K562 (cell line): ENCODE data around the gene ARRDC5. TPM values are rescaled to one million over a fixed set of nuclear protein-coding genes. Genes with fewer than 3 reads are reported as not detected.

Experiments
- ATF1 ChIP-seq, 2 experiments: fragments of 450-650 bp in 1 of 2; IDR thresholded peaks; 2 replicates each; pipeline ENCODE4 v1.6.1; 2016; ENCODE audit warnings: missing compliant biosample characterization in 1 of 2, missing genetic modification characterization in 1 of 2
- CBFA2T3 ChIP-seq: fragments of 450-650 bp; IDR thresholded peaks from 2 replicates; pipeline ENCODE4 v1.6.1; 2017
- DACH1 ChIP-seq: fragments of 450-650 bp; IDR thresholded peaks from 2 replicates; pipeline ENCODE4 v1.6.1; 2018; ENCODE audit not compliant: partially characterized antibody
- ETV1 ChIP-seq: fragments of 450-650 bp; conservative IDR thresholded peaks from 2 replicates; pipeline ENCODE4 v1.6.1; 2016; ENCODE audit warnings: missing genetic modification characterization, control low read depth, low read depth, missing compliant biosample characterization
- MLLT1 ChIP-seq, 2 experiments: fragments of 450-650 bp; IDR thresholded peaks; 2 replicates each; pipeline ENCODE4 v1.6.1; 2016
- MTA3 ChIP-seq: fragments of 450-650 bp; formaldehyde crosslinking; IDR thresholded peaks from 2 replicates; pipeline ENCODE4 v1.6.1; 2017; ENCODE audit warnings: mild to moderate bottlenecking, borderline replicate concordance
- NEUROD1 ChIP-seq: fragments of 150-350 bp; IDR thresholded peaks from 2 replicates; pipeline ENCODE4 v1.6.1; 2014; ENCODE audit warnings: borderline replicate concordance, low read length, low read depth; ENCODE audit not compliant: partially characterized antibody
- PBX2 ChIP-seq, 2 experiments: IDR thresholded peaks in 1 of 2; conservative IDR thresholded peaks in 1 of 2; 2 replicates each; pipeline ENCODE4 v1.6.1; 2016; ENCODE audit warnings: low read depth in 2 of 2, mild to moderate bottlenecking in 1 of 2, missing compliant biosample characterization in 1 of 2, missing genetic modification characterization in 1 of 2, moderate library complexity in 1 of 2
- SMARCC2 ChIP-seq: fragments of 450-650 bp; IDR thresholded peaks from 2 replicates; pipeline ENCODE4 v1.6.1; 2017; ENCODE audit warnings: antibody characterized with exemption, moderate library complexity, mild to moderate bottlenecking, low read depth
- polyA plus RNA-seq, 8 experiments: library from polyadenylated mRNA; depleted of rRNA in 4 of 8; stranded (reverse) in 5 of 8; unstranded in 3 of 8; fragments of >200 nt; fragmentation: Nextera tagmentation in 2 of 8; fragmentation: Illumina TruSeq in 1 of 8; extraction: Ambion mirVana in 2 of 8; extraction: Trizol in 1 of 8; gene quantifications; 2 replicates each; pipeline versions ENCODE4 v1.2.1 to v1.2.3, GENCODE V29; 2011 to 2014; ENCODE audit warnings: inconsistent platforms in 1 of 8, missing spikeins in 1 of 8
- total RNA-seq, 7 experiments: library from RNA; depleted of rRNA in 6 of 7; stranded (reverse); fragments of >200 nt in 6 of 7; fragmentation: Illumina TruSeq in 2 of 7; extraction: Trizol in 2 of 7; gene quantifications; 2 replicates each; pipeline versions ENCODE4 v1.2.1 to v1.2.3, GENCODE V29; 2011 to 2021; ENCODE audit warnings: low replicate concordance in 1 of 7
- TF ChIP-seq, protein P1 (sequence below): fragments of 200-600 bp; sonication (generic); IDR thresholded peaks from one replicate; pipeline ENCODE4 v1.6.1; 2012; ENCODE audit warnings: mild to moderate bottlenecking, low read depth, low read length, inconsistent platforms

The ARRDC5 gene
- total and polyA plus RNA-seq, 9 of the 15 experiments (the other 6 are each of a cell fraction or from before 2014, with no cell fraction given) = not detected

DNA sequence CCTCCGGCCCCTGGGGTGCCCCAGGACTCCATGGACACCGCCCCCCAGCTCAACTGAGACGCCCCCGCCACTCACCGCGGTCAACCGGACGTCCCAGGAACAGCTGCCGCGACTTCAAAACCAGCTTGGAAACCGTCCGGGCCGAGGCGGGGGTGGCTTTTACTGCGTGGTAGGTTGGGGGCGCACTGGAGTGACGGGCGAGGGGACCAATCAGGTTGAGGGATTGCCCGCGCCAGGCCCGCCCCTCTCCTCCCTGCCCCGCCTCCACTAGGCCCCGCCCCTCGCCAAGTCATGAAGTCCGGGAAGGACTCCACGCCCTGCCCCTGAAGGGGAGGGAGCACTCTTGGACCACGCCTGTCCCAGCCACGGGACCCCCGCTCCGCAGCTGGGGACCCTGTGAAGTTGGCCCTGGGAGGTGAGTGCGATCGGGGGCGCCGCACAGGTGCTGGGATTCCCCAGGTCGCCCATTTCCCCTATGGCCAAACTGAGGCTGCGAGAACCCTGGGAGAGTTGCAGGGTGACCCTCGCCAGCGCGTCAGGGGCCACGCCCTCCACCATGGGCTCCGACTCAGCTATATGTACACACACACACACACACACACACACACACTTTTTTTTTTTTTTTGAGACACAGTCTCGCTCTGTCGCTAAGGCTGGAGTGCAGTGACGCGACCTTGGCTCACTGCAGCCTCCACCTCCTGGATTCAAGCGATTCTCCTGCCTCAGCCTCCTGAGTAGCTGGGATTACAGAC lies 35.0 kb downstream of the ARRDC5 start, which contains the start of gene PLIN3 (continued):
- TF ChIP-seq PBX2 (CRISPR knock-in tag; IDR thresholded peaks at IDR 0.05; ENCODE audit: low read depth) (peak; percentile 94), PBX2 (tag; conservative IDR thresholded peaks at IDR 0.05; ENCODE audit: low read depth) (peak; percentile 98), ETV1 (tag) (no peak; the same call in 1 of the 2 replicates), NEUROD1 (peak; percentile 50), MLLT1 (IDR thresholded peaks at IDR 0.05) (peak in 1 of 2 experiments; percentile 88; a peak in 2 of 4 replicates), ATF1 (CRISPR knock-in tag; IDR thresholded peaks at IDR 0.05) (0 out of 2 replicates have a peak, but pooled peaks have one; percentile 1), ATF1 (tag; IDR thresholded peaks at IDR 0.05) (peak; percentile 93), CBFA2T3 (peak; percentile 20; the same call in 1 of the 2 replicates), MTA3 (peak; percentile 90; the same call in 1 of the 2 replicates), DACH1 (peak; percentile 52), SMARCC2 (peak; percentile 22; the same call in 1 of the 2 replicates)
- TF ChIP-seq, protein P1, sequence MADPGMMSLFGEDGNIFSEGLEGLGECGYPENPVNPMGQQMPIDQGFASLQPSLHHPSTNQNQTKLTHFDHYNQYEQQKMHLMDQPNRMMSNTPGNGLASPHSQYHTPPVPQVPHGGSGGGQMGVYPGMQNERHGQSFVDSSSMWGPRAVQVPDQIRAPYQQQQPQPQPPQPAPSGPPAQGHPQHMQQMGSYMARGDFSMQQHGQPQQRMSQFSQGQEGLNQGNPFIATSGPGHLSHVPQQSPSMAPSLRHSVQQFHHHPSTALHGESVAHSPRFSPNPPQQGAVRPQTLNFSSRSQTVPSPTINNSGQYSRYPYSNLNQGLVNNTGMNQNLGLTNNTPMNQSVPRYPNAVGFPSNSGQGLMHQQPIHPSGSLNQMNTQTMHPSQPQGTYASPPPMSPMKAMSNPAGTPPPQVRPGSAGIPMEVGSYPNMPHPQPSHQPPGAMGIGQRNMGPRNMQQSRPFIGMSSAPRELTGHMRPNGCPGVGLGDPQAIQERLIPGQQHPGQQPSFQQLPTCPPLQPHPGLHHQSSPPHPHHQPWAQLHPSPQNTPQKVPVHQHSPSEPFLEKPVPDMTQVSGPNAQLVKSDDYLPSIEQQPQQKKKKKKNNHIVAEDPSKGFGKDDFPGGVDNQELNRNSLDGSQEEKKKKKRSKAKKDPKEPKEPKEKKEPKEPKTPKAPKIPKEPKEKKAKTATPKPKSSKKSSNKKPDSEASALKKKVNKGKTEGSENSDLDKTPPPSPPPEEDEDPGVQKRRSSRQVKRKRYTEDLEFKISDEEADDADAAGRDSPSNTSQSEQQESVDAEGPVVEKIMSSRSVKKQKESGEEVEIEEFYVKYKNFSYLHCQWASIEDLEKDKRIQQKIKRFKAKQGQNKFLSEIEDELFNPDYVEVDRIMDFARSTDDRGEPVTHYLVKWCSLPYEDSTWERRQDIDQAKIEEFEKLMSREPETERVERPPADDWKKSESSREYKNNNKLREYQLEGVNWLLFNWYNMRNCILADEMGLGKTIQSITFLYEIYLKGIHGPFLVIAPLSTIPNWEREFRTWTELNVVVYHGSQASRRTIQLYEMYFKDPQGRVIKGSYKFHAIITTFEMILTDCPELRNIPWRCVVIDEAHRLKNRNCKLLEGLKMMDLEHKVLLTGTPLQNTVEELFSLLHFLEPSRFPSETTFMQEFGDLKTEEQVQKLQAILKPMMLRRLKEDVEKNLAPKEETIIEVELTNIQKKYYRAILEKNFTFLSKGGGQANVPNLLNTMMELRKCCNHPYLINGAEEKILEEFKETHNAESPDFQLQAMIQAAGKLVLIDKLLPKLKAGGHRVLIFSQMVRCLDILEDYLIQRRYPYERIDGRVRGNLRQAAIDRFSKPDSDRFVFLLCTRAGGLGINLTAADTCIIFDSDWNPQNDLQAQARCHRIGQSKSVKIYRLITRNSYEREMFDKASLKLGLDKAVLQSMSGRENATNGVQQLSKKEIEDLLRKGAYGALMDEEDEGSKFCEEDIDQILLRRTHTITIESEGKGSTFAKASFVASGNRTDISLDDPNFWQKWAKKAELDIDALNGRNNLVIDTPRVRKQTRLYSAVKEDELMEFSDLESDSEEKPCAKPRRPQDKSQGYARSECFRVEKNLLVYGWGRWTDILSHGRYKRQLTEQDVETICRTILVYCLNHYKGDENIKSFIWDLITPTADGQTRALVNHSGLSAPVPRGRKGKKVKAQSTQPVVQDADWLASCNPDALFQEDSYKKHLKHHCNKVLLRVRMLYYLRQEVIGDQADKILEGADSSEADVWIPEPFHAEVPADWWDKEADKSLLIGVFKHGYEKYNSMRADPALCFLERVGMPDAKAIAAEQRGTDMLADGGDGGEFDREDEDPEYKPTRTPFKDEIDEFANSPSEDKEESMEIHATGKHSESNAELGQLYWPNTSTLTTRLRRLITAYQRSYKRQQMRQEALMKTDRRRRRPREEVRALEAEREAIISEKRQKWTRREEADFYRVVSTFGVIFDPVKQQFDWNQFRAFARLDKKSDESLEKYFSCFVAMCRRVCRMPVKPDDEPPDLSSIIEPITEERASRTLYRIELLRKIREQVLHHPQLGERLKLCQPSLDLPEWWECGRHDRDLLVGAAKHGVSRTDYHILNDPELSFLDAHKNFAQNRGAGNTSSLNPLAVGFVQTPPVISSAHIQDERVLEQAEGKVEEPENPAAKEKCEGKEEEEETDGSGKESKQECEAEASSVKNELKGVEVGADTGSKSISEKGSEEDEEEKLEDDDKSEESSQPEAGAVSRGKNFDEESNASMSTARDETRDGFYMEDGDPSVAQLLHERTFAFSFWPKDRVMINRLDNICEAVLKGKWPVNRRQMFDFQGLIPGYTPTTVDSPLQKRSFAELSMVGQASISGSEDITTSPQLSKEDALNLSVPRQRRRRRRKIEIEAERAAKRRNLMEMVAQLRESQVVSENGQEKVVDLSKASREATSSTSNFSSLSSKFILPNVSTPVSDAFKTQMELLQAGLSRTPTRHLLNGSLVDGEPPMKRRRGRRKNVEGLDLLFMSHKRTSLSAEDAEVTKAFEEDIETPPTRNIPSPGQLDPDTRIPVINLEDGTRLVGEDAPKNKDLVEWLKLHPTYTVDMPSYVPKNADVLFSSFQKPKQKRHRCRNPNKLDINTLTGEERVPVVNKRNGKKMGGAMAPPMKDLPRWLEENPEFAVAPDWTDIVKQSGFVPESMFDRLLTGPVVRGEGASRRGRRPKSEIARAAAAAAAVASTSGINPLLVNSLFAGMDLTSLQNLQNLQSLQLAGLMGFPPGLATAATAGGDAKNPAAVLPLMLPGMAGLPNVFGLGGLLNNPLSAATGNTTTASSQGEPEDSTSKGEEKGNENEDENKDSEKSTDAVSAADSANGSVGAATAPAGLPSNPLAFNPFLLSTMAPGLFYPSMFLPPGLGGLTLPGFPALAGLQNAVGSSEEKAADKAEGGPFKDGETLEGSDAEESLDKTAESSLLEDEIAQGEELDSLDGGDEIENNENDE = no peak
